ENCODE data around the gene TMEM235.

Gene TMEM235

DNA sequence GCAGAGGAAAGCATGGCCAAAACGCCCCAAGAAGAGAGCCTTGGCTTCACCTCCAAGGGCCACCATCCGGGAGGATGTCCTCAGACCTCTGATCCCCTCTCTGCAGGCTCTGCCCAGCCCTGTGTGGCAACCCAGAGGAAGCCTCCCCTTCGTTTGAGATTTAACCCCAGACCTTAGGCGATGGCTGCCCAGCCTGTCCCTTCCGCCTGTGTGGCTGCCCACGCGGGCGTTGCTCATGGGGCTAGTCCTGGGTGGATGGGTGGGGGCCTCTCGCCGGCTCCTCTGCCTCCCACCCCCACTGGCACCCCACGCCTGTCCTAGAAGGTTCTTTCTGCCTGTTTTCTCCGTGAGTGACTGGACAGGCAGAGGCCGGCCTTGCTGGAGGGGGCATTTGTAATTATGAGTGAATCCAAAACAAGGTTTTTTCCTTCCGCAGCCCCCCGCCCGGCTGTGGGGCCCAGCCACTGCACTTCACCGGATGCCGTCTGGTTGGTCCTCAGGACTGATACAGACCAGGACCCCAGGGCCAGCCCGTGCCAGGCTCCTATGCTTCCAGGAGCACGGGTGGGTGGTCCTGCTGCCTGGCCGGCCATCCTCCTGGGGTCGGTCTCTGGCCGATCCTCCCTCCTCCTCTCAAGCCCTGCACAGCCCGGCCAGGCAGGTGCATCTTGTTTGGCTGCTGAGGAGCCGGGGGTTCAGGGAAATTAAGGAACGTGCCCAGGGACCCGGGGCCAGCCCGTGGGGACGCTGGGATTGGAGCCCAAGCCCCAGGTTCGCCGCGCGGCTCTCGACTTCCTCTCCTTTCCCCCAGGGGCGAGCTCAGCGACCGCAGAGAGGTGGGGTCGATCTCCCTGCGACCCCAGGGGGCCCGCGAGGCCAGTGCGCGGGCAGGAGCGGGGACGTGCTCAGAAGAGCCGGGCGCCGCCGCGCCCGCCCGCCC, at the start of gene TMEM235:
TMEM235 (plus strand) TSS at position 636 of the 940 bp plus-strand sequence. CDS start 393 bp downstream, outside the sequence.
- in situ Hi-C loops (cut with MboI; ENCODE audit: low sequenced_read_pairs): no loop called here

DNA sequence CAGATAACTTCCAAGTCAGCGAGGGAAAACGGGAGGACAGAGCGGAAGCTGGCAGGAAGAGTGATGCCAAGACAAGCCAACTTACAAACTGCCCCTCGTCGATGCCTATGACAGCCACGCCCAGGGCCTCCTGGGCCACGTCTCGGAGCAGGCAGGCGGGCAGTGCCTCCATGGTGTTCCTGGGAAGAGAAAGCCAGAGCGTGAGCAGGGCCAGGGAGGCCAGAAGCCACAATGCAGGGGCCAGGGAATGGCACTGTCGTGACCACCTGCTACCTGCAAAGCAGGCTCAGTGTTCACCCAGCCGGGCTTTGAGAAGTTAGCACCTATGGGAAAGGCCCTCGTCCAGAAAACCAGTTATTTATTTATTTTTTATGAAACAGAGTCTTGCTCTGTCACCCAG, 48.9 kb upstream of the TMEM235 start:
- in situ Hi-C loops (cut with MboI; ENCODE audit: low sequenced_read_pairs): no loop called here

DNA sequence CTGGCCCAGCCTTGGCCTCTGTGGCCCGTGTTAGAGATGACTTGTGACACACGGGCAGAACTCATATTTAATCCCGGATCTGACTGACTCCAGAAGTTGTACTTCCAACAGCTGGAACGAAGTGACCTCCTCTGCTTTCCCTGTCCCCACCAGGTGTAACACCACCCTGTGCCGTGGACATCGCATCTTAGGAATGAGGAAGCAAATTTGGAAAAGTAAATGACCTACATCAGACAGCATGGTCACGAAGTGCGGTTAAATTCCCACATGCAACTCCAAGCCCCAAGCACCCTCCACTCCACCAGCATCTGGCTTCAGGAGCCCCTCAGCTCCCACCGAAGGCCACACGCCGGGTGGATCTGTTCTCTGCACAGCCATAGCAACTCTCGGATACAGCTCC, 47.5 kb upstream of the TMEM235 start:
- in situ Hi-C loops (cut with MboI; ENCODE audit: low sequenced_read_pairs): no loop called here

DNA sequence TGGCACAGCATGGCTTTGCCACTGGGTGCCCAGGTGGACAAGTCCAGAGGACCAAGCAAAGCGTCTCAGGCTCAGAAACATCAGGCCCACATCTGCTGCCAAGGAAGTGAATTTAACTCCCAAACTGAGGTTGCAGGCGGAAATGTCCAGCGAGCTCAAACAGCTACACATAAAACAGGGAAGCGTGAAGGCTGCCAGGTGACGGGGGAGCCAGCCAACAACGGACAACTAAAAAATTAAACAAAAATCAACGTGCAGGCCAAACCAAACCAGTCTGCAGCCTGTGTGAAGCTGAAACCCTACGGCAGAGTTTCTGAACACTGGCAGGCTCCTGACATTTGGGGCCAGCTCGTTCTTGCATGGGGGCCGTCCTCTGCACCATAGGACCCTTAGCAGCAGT, 47.1 kb upstream of the TMEM235 start:
- in situ Hi-C loops (cut with MboI; ENCODE audit: low sequenced_read_pairs): no loop called here

DNA sequence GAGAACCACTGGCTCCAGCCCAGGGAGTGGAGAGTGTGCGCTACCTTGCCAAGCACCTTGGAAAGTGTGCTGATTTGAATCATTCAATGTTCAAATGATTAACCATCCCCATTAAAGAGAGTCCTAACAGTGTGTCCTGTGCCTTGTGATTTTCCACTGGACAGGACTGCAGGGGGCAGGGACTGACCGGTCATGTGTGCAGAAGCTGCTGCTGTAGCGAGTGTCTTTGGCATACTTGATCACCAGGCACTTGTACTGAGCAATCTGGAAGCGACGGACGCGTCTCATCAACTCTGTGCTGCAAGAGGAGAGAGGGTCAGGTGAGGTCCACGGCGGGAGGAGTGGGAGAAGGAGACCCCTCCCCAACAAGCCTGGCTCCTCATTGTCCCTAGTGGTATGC, 46.6 kb upstream of the TMEM235 start:
- in situ Hi-C loops (cut with MboI; ENCODE audit: low sequenced_read_pairs): no loop called here

DNA sequence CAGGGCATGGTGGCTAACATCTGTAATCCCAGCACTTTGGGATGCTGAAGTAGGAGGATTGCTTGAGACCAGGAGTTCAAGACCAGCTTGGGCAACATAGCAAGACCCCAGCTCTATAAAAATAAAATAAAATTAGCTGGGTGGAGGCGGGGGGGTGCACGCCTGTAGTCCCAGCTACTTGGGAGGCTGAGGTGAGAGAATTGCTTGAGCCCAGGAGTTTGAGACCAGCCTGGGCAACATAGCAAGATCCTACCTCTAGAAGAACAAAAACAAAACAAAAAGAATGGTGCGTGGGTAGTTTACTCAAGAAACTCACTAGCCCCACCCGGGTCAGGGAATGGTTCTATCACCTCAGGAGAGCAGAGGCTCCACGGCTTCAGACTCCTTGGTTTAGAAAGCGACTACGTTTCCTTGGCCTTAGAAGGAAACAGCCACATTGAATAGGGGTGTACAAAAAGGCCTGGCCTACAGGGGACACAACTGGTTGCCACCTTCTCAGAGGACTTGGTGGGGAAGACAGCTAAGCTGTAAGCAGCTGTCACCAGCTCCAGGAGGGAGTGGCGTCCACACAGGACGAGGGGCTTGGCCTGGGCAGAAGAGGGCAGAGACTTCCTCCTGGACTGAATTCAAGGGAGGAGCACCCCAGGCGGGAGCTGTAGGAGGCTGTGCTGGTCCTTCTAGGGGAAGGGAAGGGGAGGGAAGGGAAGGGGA, 45.3 kb upstream of the TMEM235 start:
- in situ Hi-C loops (cut with MboI; ENCODE audit: low sequenced_read_pairs): no loop called here

DNA sequence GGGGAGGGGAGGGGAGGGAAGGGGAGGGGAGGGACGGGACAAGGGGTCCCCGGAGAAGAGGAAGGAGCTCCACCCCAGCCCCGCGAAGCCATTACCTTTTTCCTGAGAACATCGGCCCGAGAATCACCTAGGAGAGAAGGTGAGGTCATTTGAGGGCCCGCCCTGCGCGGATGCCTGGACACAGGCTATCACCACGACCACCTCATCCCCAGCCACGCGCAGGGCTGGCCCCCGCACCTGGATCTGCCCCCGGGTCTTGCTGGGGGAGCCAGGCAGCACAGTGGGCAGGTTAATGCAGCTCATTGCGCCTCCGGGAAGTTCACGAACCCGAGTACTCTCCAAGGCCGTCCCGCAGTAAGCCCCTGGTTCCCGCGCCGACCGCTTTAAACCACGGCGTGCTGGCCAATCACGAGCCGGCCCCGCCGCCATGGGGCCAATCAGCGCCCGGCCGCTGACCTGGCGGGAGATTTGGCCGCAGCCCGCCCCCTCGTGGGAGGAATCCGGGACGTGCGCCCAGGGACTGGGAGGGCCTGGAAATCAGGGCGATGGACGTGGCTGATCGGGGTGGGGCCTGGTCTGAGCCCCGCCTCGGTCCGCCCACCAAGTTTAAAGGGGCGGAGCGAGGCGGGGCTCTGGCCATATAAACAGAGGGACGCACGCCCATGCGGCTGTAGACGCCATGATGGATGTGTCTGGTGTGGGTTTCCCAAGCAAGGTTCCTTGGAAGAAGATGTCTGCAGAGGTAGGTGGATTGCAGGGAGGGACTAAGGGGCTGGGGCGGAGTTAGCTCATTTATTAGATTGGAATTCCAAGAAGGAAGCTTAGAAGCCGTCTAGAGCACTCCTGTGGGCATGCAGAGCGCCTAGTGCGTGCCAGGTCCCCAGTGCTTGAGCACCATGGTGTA, 44.5 kb upstream of the TMEM235 start, which contains the start of the genes AFMID and TK1:
AFMID (plus strand) TSS at position 671 of the 904 bp plus-strand sequence; CDS start at position 680, 9 bp downstream.
TK1 (minus strand) TSS at position 361 of the 904 bp plus-strand sequence; CDS start at position 303, 58 bp downstream.
- in situ Hi-C loops (cut with MboI; ENCODE audit: low sequenced_read_pairs): no loop called here

DNA sequence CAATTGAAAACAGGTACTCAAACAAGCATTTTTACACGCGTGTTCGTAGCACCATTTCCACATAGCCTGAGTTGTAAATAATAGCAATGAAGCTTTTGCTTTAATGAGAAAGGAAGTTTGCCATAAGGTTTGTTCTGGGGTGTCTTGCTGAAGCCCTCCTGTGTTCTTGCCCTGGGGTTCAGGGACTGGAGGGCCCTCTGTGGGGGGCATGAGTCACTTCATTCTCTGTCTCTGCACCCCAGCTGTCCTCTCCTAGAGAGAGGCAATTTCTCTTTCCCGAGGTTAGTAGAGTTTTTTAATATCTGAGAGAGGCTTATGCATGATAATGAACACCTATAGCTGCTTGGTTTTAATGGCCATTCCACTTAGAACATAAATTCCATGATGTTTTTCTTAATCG, 34.7 kb upstream of the TMEM235 start:
- in situ Hi-C loops (cut with MboI; ENCODE audit: low sequenced_read_pairs): no loop called here

DNA sequence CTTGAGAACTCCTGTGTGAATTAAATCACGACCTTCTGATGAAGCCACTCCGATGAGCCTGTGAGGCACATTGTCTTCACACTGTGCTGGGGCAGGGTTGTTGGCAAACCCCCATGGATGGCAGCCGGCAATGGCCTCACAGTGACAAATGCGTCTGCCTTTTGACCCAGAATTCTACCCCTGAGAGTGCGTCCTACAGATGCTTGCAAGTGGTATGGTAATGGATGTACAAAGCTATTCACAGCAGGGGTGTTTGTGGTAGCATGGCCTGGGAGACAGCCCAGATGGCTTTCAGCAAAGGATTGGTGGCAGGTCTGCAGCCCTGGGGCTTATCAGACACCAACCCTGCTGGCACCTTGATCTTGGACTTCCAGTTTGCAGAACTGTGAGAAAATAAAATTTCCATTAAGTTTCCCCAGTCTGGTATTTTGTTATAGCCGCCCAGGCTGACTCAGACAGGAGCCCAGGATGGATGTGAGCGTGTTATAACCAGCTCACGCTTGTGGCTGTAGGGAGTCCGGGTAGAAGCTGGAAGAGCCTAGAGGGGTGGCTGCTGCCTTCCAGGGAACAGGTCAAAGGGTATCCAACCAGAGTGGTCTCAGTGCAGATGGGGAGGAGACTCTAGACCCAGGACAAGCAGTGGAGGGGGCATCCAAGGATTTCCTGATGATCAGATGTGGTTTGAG, 34.1 kb upstream of the TMEM235 start:
- in situ Hi-C loops (cut with MboI; ENCODE audit: low sequenced_read_pairs): no loop called here

DNA sequence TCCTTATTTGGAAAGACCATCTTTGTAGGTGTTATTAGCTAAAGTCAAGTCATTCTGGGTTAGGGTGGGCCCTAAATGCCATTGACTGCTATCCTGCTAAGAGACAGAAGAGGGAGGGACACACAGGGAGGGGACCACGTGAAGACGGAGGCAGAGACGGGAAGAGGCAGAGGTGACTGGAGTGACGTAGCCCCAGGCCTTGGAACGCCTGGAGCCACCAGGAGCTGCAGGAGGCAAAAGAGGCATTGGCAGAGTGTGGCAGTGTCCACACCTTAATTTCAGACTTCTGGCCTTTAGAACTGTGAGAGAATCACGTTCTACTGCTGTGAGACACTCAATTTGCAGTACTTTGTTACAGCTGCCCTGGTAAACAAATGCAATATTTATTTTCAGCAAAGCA, 31.0 kb upstream of the TMEM235 start:
- in situ Hi-C loops (cut with MboI; ENCODE audit: low sequenced_read_pairs): no loop called here

DNA sequence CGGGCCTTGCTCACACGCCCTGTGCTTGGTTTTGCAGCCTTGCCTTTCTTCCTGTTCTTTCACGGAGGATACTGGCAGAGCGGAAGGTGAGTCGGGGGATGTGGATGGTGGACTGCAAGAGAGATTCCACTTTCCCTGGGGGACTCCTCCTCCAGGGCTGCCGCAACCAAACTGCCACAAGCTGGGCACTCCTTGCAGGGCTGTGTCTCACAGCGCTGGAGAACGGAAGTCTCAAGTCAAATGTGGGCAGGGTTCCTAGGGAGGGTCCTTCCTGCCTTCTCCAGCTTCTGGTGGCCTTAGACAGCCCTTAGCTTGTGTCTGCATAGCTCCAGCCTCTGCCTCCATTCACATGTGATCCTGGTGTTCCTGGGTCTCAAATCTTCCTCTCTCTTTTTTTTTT, 28.8 kb upstream of the TMEM235 start:
- in situ Hi-C loops (cut with MboI; ENCODE audit: low sequenced_read_pairs): no loop called here

DNA sequence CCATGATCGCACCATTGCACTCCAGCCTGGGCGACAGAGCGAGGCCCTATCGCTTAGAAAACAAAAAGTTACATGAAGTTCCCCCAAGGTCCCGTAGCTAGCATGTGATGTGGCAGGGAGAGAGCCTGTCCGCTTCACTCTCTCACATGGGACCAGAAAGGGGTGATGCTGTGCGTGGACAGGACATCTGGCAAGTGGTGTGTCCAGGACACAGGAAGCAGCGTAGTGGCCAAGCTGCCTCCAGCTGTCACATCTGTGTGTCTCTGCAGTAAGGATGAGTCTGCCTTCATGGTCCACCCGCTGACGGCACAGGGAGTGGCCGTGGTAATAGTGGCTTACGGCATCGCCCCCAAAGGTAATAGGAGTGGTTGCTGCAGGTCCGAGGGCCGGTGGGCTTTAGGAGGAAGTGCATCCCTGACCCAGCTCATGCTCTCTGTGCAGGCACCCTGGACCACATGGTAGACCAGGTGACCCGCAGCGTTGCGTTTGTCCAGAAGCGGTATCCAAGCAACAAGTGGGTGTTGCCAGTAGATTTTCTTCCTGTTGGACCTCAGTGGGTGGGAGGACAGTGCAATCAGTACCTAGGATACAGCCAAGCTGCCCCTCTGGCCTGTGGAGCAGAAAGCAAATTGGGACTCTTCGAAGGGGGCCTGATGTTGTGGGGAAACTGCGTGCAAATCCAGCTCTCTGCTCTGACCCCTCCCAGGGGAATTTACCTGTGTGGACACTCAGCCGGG, 26.9 kb upstream of the TMEM235 start:
- in situ Hi-C loops (cut with MboI; ENCODE audit: low sequenced_read_pairs): no loop called here

DNA sequence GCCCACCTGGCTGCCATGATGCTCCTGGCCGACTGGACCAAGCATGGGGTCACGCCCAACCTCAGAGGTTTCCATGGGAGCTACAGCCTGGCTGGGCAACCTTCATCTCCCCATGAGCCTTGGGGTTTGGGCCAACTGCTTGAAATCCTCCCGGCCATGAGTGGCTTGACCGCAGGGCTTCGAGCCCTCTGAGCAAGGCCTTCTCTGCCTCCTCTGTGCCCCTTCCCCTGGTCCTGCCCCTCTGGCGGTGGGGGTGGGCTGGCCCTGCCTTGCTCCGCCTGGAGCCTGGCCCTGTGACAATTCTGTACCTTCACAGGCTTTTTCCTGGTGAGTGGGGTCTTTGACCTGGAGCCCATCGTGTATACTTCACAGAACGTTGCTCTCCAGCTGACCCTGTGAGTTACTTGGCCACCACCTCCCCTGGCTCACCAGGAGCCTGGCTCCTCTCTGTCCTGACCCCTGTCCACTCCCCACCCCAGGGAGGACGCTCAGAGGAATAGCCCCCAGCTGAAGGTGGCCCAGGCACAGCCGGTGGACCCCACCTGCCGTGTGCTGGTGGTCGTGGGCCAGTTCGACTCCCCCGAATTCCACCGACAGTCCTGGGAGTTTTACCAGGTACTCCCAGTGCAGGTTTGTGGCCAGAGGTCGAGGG, 26.2 kb upstream of the TMEM235 start:
- in situ Hi-C loops (cut with MboI; ENCODE audit: low sequenced_read_pairs): no loop called here

DNA sequence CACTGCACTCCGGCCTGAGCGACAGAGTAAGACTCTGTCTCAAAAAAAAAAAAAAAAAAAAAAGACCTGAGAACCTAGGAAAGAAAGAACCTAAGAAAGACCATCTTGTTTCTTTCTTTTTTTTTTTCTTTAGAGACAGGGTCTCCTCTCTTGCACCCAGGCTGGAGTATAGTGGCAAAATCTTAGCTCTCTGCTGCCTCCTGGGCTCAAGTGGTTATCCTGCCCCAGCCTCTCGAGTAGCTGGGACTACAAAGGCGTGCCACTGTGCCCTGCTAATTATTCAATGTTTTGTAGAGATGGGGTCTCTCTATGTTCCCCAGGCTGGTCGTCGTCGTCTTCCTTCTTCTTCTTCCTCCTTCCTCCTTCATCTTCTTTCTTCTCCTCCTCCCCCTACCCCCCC, 25.1 kb upstream of the TMEM235 start:
- in situ Hi-C loops (cut with MboI; ENCODE audit: low sequenced_read_pairs): no loop called here

DNA sequence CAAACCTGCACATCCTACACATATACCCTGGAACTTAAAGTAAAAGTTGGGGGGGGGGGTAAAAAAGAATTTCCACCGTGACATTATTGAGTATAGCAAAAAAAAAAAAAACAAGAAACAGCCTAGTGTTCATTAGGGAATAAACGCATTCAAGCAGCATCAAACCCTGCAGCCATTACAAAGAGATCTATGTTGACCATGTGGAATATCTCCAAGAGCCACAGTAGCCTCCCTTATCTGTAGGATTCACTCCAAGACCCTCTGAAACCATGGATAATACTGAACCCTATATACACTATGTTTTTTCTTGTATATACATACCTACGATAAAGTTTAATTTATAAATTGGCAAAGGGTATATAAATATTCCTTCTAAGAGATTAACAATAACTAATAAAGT, 22.9 kb upstream of the TMEM235 start:
- in situ Hi-C loops (cut with MboI; ENCODE audit: low sequenced_read_pairs): no loop called here

DNA sequence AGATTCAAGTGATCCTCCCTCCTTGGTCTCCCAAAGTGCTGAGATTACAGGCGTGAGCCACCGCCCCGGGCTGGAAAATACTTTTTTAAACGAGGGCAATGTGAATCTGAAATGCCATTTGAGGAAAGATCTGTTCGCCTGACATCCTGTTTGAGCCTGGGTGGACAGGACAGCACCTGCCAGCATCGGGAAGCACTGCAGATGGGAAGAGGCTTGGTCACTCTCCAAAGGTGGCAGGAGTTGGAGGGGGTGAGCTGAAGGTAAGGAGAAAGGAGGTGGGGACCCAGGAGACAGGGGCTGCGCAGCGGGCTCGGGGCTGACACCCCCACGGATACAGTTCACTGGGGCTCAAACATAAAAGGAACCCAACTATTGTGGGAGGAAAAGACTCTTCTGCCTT, 21.3 kb upstream of the TMEM235 start:
- in situ Hi-C loops (cut with MboI; ENCODE audit: low sequenced_read_pairs): no loop called here

DNA sequence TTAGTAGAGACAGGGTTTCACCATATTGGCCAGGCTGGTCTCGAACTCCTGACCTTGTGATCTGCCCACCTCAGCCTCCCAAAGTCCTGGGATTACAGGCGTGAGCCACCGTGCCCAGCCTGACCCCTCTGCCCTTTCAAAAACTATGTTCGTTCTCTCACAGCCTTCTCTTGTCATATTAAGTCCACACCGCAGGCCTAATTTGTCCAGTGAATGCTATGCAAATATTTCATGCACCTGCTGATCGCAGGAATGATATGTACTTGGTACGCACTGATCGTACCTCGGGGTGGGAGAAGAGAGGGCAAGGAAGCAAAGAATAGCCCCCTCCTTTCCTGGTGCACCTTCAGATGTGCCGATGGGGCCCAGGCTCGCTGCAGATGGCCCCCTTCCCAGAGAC, 20.4 kb upstream of the TMEM235 start:
- in situ Hi-C loops (cut with MboI; ENCODE audit: low sequenced_read_pairs): no loop called here

DNA sequence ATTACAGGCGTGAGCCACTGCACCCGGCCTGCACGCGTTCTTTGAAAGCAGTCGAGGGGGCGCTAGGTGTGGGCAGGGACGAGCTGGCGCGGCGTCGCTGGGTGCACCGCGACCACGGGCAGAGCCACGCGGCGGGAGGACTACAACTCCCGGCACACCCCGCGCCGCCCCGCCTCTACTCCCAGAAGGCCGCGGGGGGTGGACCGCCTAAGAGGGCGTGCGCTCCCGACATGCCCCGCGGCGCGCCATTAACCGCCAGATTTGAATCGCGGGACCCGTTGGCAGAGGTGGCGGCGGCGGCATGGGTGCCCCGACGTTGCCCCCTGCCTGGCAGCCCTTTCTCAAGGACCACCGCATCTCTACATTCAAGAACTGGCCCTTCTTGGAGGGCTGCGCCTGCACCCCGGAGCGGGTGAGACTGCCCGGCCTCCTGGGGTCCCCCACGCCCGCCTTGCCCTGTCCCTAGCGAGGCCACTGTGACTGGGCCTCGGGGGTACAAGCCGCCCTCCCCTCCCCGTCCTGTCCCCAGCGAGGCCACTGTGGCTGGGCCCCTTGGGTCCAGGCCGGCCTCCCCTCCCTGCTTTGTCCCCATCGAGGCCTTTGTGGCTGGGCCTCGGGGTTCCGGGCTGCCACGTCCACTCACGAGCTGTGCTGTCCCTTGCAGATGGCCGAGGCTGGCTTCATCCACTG, 17.3 kb upstream of the TMEM235 start, which contains the start of gene BIRC5:
BIRC5 (plus strand) TSS at position 238 of the 690 bp plus-strand sequence; CDS start at position 302, 64 bp downstream.
- in situ Hi-C loops (cut with MboI; ENCODE audit: low sequenced_read_pairs): no loop called here
